Mammary epithelial cell (primary cell): Measurements from ENCODE around the gene CAT.

Experiments
- CTCF ChIP-seq, 2 donors: IDR thresholded peaks in 1 of 2; conservative IDR thresholded peaks in 1 of 2; 2 replicates each; pipeline ENCODE4 v1.5.1; 2011 to 2012; ENCODE audit warnings: inconsistent platforms in 2 of 2, low read length in 2 of 2, mild to moderate bottlenecking in 2 of 2, control low read depth in 1 of 2, low read depth in 1 of 2; ENCODE audit not compliant: insufficient read depth in 1 of 2; ENCODE audit errors: extremely low read depth in 1 of 2
- EZH2 ChIP-seq: IDR thresholded peaks from 2 replicates; pipeline ENCODE4 v1.6.1; 2012; ENCODE audit warnings: low read length, inconsistent platforms, borderline replicate concordance

- TF ChIP-seq CTCF (conservative IDR thresholded peaks at IDR 0.05 in 1 of 2, IDR thresholded peaks at IDR 0.05 in 1 of 2; ENCODE audit: extremely low read depth in 1 of 2, insufficient read depth in 1 of 2, low read depth in 1 of 2, low read length in 2 of 2) (peak; percentile 85 to 91), EZH2 (no peak)
Measured at GRCh38 chr11:34468209-34468841, 29.6 kb downstream of the CAT start.
